VCaP (cell line): ENCODE measurements around the gene RNF40.

Experiments
- H3K27ac ChIP-seq: fragments of 450-650 bp; 2 replicates; pipeline ENCODE4 v1.5.1; 2017
- TF ChIP-seq, protein P1 (sequence below): fragments of 450-650 bp; conservative IDR thresholded peaks from 2 replicates; pipeline ENCODE4 v1.5.1; 2017; ENCODE audit warnings: mild to moderate bottlenecking, moderate library complexity

Gene RNF40

DNA sequence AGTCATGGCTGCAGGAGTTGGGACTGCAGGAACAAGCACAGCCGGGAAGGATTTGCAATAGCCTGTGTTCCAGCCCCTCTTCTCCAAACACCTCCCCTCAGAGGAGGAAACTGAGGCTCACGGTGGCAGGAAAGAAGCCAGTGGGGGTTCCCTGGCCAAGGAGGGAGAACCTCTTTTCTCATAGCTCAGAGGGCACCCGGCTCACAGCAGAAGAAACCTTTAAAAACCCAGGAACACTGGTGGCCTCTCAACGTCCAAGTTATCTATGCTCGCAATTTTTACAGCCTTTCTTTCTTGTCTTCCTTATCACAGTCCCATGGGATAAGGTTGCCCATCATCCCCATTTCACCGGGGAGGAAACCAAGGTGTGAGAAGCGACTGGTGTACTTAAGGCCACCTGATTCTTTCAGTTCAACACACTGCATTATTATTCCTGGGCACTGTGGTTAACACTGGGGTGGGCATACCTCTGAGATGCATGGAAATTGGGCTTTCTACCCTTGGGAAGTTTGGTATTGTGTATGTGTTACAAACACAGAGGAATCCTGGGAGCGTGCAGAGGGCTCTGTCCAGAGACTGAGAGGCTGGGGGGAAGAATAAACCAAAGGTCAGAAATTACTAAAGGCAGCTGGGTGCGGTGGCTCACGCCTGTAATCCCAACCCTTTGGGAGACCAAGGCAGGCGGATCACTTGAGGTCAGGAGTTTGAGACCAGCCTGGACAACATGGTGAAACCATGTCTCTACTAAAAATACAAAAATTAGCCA, 25.7 kb downstream of the RNF40 start:
- peak overlapping the region; percentile 77 for H3K27ac ChIP-seq
- TF ChIP-seq, protein P1, sequence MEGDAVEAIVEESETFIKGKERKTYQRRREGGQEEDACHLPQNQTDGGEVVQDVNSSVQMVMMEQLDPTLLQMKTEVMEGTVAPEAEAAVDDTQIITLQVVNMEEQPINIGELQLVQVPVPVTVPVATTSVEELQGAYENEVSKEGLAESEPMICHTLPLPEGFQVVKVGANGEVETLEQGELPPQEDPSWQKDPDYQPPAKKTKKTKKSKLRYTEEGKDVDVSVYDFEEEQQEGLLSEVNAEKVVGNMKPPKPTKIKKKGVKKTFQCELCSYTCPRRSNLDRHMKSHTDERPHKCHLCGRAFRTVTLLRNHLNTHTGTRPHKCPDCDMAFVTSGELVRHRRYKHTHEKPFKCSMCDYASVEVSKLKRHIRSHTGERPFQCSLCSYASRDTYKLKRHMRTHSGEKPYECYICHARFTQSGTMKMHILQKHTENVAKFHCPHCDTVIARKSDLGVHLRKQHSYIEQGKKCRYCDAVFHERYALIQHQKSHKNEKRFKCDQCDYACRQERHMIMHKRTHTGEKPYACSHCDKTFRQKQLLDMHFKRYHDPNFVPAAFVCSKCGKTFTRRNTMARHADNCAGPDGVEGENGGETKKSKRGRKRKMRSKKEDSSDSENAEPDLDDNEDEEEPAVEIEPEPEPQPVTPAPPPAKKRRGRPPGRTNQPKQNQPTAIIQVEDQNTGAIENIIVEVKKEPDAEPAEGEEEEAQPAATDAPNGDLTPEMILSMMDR: no peak

DNA sequence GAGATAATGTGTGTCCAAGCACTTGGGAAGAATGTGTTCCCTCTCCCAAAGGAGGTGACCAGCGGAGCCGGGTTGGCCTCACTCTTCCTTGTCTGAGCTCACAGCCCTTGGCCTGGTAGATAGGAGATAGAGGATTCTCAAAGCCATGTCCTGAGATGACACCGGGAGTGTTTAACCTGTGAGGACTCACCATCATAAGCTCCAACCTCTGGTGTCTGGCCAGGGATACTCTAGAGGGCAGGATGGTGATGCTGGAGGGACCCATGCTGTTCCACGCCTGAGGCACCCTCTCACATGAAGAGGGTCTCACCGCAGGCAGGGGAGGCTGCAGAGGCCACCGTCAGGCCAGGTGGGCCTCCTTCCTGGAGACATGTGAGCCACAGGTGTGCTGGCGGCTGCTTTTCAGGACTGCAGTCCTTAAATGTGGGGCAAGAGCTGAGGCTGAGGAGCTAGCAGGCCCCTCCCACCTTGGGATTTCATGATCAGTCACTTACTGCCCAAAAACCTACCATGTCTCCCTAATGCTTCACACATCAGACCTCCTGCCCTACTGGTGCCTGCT, 31.5 kb downstream of the RNF40 start:
- TF ChIP-seq, protein P1: no peak
- H3K27ac ChIP-seq: no peak overlapping the region

DNA sequence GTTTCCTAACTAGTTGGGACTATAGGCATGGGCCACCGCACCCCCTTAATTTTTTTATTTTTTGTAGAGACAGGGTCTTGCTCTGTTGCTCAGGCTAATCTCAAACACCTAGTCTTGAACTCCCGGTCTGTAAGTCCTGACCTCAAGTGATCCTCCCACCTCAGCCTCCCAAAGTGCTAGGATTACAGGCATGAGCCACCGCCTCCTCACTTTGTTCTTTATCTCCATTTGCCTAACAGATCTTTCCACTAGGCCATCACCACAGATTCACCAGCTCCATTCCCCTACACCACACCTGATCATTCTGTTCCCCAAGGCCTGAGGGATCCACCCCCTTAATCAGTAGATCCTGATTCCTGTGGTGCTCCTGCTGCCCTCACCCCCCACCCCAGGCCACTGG, 32.5 kb downstream of the RNF40 start:
- TF ChIP-seq, protein P1: no peak
- no peak overlapping the region for H3K27ac ChIP-seq

DNA sequence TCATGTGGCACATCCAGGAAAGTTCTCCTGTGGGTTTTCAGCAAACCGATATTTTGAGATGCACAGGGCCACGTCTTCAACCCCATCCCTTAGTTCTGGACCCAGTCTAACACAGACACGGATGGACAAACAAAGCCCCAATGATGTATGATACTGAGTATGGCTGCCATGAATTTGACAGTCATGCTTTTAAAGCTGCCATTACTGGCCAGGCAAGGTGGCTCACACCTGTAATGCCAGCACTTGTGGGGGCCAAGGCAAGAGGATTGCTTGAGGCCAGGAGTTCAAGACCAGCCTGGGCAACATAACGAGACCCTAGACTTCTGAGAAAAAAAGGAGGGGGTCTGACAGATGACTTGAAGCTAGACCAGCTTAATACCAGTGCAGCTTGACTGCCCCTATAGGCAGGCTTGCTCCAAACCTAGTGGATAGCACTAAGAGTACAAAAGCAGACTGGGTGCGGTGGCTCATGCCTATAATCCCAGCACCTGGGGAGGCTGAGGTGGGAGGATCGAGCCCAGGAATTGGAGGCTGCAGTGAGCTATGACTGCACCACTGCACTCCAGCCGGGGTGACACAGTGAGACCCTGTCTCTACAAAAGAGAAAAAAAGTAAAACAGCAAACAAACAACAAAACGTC, 35.7 kb downstream of the RNF40 start:
- no peak overlapping the region for H3K27ac ChIP-seq
- TF ChIP-seq, protein P1: no peak

DNA sequence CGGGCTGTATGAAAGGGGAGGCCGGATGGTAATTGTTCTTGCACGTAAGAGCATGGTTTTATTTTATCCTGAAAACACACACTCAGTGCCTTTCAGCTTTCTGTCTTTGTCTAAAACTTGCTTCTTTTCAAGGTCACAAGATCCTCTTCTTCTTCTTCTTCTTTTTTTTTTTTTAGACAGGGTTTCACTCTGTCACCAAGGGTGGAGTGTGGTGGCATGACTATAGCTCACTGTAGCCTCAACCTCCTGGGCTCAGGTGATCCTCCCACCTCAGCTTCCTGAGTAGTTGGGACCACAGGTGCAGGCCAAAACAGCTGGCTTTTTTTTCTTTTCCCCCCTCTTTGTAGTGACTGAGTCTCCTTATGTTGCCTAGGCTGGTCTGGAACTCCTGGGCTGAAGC, 40.8 kb downstream of the RNF40 start:
- TF ChIP-seq, protein P1: no peak
- H3K27ac ChIP-seq: no peak overlapping the region

DNA sequence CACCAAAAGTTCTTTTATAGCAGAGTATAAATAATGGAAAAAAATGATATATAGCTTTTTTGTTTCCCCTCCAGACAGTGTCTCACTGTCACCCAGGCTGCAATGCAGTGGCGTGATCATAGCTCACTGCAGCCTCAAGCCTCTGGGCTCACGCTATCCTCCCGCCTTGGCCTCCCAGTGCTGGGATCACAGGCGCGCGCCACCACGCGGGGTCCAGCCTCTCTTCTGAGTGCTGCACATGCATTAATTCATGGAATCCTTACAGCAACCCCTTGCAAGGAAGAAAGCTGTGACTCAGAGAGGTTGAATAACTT, 42.9 kb downstream of the RNF40 start:
- TF ChIP-seq, protein P1: no peak
- peak overlapping the region; percentile 87 for H3K27ac ChIP-seq

DNA sequence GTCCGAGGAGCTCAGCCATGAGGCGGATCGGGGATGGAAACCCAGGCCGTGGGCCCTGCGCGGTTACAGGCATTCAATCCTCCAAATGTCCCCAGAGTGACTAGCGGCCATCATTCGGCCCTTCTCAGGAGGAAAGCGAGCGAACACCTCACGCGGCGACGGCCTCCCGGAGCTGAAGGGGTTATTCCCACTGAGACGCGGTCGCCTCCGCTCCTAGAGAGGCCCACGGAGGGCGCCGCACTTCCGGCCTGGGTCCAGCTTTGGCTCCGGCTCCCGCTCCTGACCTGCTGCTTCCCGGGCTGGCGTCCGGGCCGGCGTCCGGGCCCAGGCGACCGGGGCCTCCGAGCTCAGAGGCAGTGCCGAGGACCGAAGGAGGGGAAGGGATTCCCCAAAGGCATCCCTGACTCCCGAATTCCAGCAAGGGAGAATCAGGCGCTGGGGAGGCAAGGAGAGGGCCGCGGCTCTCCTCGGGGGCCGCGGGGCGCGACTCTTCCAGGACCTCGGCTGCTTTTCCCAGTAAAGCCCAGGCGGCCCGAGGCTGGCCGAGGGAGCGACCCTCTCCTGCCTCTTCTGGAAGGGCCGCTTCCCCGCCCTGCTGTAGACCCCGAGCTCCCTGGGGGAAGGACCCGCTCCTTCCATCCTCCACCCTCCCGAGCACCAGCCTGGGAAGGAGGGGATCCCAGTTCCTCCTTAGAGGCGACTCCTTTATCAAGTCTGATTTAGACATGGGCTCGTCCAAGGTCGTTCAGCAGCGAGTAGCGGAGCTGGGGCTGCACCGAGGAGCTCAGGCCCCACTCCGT, 43.4 kb downstream of the RNF40 start:
- H3K27ac ChIP-seq: peak overlapping the region; percentile 87
- TF ChIP-seq, protein P1: no peak
